ENCODE results near the gene NDUFC2. TPM values are rescaled to one million over a fixed set of nuclear protein-coding genes. Genes with fewer than 3 reads are reported as not detected.

NDUFC2 gene
- total RNA-seq, 2 experiments from 2014 or later = 182 to 220 TPM

Other genes with a start within 250 kb of the NDUFC2 start
- gene INTS4, start 85.2 kb downstream of the NDUFC2 start, total RNA-seq = 10 to 100 TPM; 49.1 to 50.3 TPM
- under 1 TPM; 0.19 to 0.25 TPM for gene KCTD14, start 56.6 kb downstream of the NDUFC2 start, total RNA-seq
- not detected for gene THRSP, start 16.0 kb downstream of the NDUFC2 start, total RNA-seq
- gene ALG8, start 59.8 kb upstream of the NDUFC2 start, total RNA-seq = 10 to 100 TPM; 51.2 to 70.3 TPM
- 1 to 10 TPM; 8.9 TPM for gene KCTD21, start 108.8 kb upstream of the NDUFC2 start, total RNA-seq
- gene USP35, start 109.1 kb upstream of the NDUFC2 start, total RNA-seq = 10 to 100 TPM; 13.0 to 13.2 TPM

All from activated CD4-positive, alpha-beta T cell treated with anti-CD3 and anti-CD28 coated beads, Interleukin-2, amount 10 ng/mL, durations not matched to agents 7 days and 5 days (primary cell).